NCI-H1092 (cell line): Measurements from ENCODE around the gene DIAPH3.

Experiments used
- DNase-seq: peaks from one replicate; lab custom pipeline; 2025; lab: John Stamatoyannopoulos, UW

The DIAPH3 gene

GRCh38 chr13:59715611-59716010 is 448.1 kb downstream of the DIAPH3 start:
- DNase-seq, result no peak

GRCh38 chr13:59710996-59711701 is 452.6 kb downstream of the DIAPH3 start:
- no peak for DNase-seq

- no peak for DNase-seq
These were observed 453.3 kb downstream of the DIAPH3 start for GRCh38 chr13:59710416-59710815.

- no peak for DNase-seq
These were observed 457.4 kb downstream of the DIAPH3 start for GRCh38 chr13:59706101-59706976.

- no peak for DNase-seq
These were observed 461.5 kb downstream of the DIAPH3 start for GRCh38 chr13:59702269-59702668.

- DNase-seq, result no peak
These were observed 462.5 kb downstream of the DIAPH3 start for GRCh38 chr13:59701261-59701660.

- no peak for DNase-seq
These were observed 463.4 kb downstream of the DIAPH3 start for GRCh38 chr13:59700281-59700680.

GRCh38 chr13:59696271-59696670 is 467.5 kb downstream of the DIAPH3 start:
- DNase-seq, result no peak

- no peak for DNase-seq
These were observed 472.1 kb downstream of the DIAPH3 start for GRCh38 chr13:59691501-59692066.

- DNase-seq, result no peak
These were observed 472.7 kb downstream of the DIAPH3 start for GRCh38 chr13:59690857-59691500.

- no peak for DNase-seq
These were observed 474.7 kb downstream of the DIAPH3 start for GRCh38 chr13:59689057-59689456.

- DNase-seq, result no peak
These were observed 476.8 kb downstream of the DIAPH3 start for GRCh38 chr13:59686798-59687394.

GRCh38 chr13:59684105-59684504 is 479.6 kb downstream of the DIAPH3 start:
- DNase-seq, result no peak

GRCh38 chr13:59681636-59682311 is 482.0 kb downstream of the DIAPH3 start:
- no peak for DNase-seq

- DNase-seq, result peak; percentile 20
These were observed 483.2 kb downstream of the DIAPH3 start for GRCh38 chr13:59680429-59681024.

GRCh38 chr13:59679254-59679653 is 484.5 kb downstream of the DIAPH3 start:
- DNase-seq, result no peak

- peak; percentile 45 for DNase-seq
These were observed 485.5 kb downstream of the DIAPH3 start for GRCh38 chr13:59677966-59678814.

GRCh38 chr13:59677430-59677829 is 486.3 kb downstream of the DIAPH3 start:
- no peak for DNase-seq

- DNase-seq, result no peak
These were observed 489.1 kb downstream of the DIAPH3 start for GRCh38 chr13:59674616-59675015.

- no peak for DNase-seq
These were observed 490.4 kb downstream of the DIAPH3 start for GRCh38 chr13:59673286-59673685.
